ENCODE measurements around the gene ST8SIA1. TPM values are rescaled to one million over a fixed set of nuclear protein-coding genes. Genes with fewer than 3 reads are reported as not detected.

ST8SIA1 gene
- total RNA-seq, 4 donors from 2014 or later = 5.1 to 13.6 (median 9.8) TPM

GRCh38 chr12:22348208-22348607 lies 13.7 kb upstream of the ST8SIA1 start:
- no peak overlapping the region for H3K4me3 ChIP-seq
- no peak overlapping the region for H3K27ac ChIP-seq (replicated peaks in 1 of 4)
- DNase-seq (ENCODE audit: extremely low spot score) = no peak
- no peaks in the 10 kb centered on the region for H3K36me3 ChIP-seq
- no peaks in the 10 kb centered on the region for H3K4me1 ChIP-seq
- WGBS = 85% methylated on average over 5 of the region's 5 CpGs
- TF ChIP-seq EP300 (IDR thresholded peaks at IDR 0.05) (no peak), POLR2AphosphoS5 (IDR thresholded peaks at IDR 0.05) (no peak), CTCF (IDR thresholded peaks at IDR 0.05) (no peak), POLR2A (IDR thresholded peaks at IDR 0.05; ENCODE audit: low read depth) (no peak)
- H3K27me3 ChIP-seq = no peaks in the 10 kb centered on the region
- H3K9me3 ChIP-seq = no peaks in the 10 kb centered on the region
- intact Hi-C loops (cut with DNase I) = no loop called here

GRCh38 chr12:22340143-22340542 lies 5.6 kb upstream of the ST8SIA1 start:
- Histone ChIP-seq H3K27ac (replicated peaks in 1 of 4) (no peak overlapping the region), H3K36me3 (no peaks in the 10 kb centered on the region), H3K9me3 (no peaks in the 10 kb centered on the region), H3K4me1 (peaks cover 0 to 8% (median 5%) of the 10 kb centered on the region in 4 donors), H3K27me3 (no peaks in the 10 kb centered on the region), H3K4me3 (no peak overlapping the region)
- intact Hi-C loops (cut with DNase I) = no loop called here
- 58% methylated on average over 3 of the region's 4 CpGs for WGBS
- no peak for DNase-seq (ENCODE audit: extremely low spot score)
- TF ChIP-seq EP300 (IDR thresholded peaks at IDR 0.05) (no peak), CTCF (IDR thresholded peaks at IDR 0.05) (no peak), POLR2AphosphoS5 (IDR thresholded peaks at IDR 0.05) (no peak), POLR2A (IDR thresholded peaks at IDR 0.05; ENCODE audit: low read depth) (no peak)

- H3K9me3 ChIP-seq = no peaks in the 10 kb centered on the region
- H3K4me1 ChIP-seq = peaks cover 0 to 8% (median 5%) of the 10 kb centered on the region in 4 donors
- WGBS = 93% methylated on average over 9 of the region's 9 CpGs
- intact Hi-C loops (cut with DNase I) = loop anchor here (5.0 kb wide), 1 partner anchor 237 kb away; no protein-coding TSS in a partner anchor
- no peak for DNase-seq (ENCODE audit: extremely low spot score)
- H3K27me3 ChIP-seq = peaks cover 0 to under 1% (median 0%) of the 10 kb centered on the region in 4 donors
- TF ChIP-seq POLR2A (IDR thresholded peaks at IDR 0.05; ENCODE audit: low read depth) = no peak
- no peak for TF ChIP-seq EP300 (IDR thresholded peaks at IDR 0.05)
- no peak for TF ChIP-seq CTCF (IDR thresholded peaks at IDR 0.05)
- no peak for TF ChIP-seq POLR2AphosphoS5 (IDR thresholded peaks at IDR 0.05)
- no peaks in the 10 kb centered on the region for H3K36me3 ChIP-seq
- H3K27ac ChIP-seq (replicated peaks in 1 of 4) = no peak overlapping the region
- no peak overlapping the region for H3K4me3 ChIP-seq
Measured at GRCh38 chr12:22339691-22340090, 5.2 kb upstream of the ST8SIA1 start.

- intact Hi-C loops (cut with DNase I) = loop anchor here (2.0 to 5.0 kb wide), 2 partner anchors 107 to 233 kb away; no protein-coding TSS in a partner anchor
- H3K4me1 ChIP-seq = peaks cover 7 to 44% (median 38%) of the 10 kb centered on the region in 4 donors
- DNase-seq (ENCODE audit: extremely low spot score) = no peak
Measured at GRCh38 chr12:22335794-22336166, 1.3 kb upstream of the ST8SIA1 start.

More at GRCh38 chr12:22335794-22336166, 1.3 kb upstream of the ST8SIA1 start:
- peak overlapping the region; percentile 67 to 88 (median 80) for H3K4me3 ChIP-seq
- WGBS = 2% methylated on average over 6 of the region's 6 CpGs
- TF ChIP-seq CTCF (IDR thresholded peaks at IDR 0.05) (peak in 2 of 3 experiments; percentile 17 to 29), POLR2AphosphoS5 (IDR thresholded peaks at IDR 0.05) (no peak)
- H3K9me3 ChIP-seq = no peaks in the 10 kb centered on the region
- no peaks in the 10 kb centered on the region for H3K36me3 ChIP-seq
- peaks cover 0 to 14% (median 0%) of the 10 kb centered on the region in 4 donors for H3K27me3 ChIP-seq
- peak overlapping the region; percentile 80 to 86 (median 84) for H3K27ac ChIP-seq (replicated peaks in 1 of 4)

Data from esophagus muscularis mucosa (tissue), 4 donors.